IMR-90 (cell line): ENCODE measurements around the gene NFX1. TPM values are rescaled to one million over a fixed set of nuclear protein-coding genes. Genes with fewer than 3 reads are reported as not detected.

ENCODE experiments used
- ATAC-seq: fragments of 200-7000 bp; cut with Tn5 transposase; 2 replicates; pipeline ENCODE4 v1.9.1; 2020; ENCODE audit warnings: low read depth, mild to moderate bottlenecking, moderate library complexity
- BruUV-seq: library from RNA; stranded (reverse); fragments of 400-500 nt; replicated peaks from 2 replicates; lab custom pipeline; 2021; lab: Mats Ljungman, UMichigan
- CTCF ChIA-PET: fragments of 300-600 bp; formaldehyde crosslinking; extraction: SDS; loops from one replicate; lab custom pipeline; 2021; ENCODE audit warnings: antibody characterized with exemption; lab: Yijun Ruan, JAX
- POLR2A ChIA-PET: fragments of 300-600 bp; sonication (Branson Sonifier 250); formaldehyde crosslinking; loops from one replicate; lab custom pipeline; 2022; ENCODE audit warnings: antibody characterized with exemption; ENCODE audit not compliant: unreplicated experiment; lab: Charles Lee
- DNase-seq: peaks from one replicate; pipeline ENCODE4 v3.0.0; 2013
- H2AFZ ChIP-seq: replicated peaks from 2 replicates; pipeline ENCODE3; 2013; ENCODE audit warnings: low read length, mild to moderate bottlenecking; ENCODE audit not compliant: poor library complexity
- H2AK5ac ChIP-seq: 2 replicates; pipeline ENCODE4 v1.6.1; 2013; ENCODE audit warnings: low read depth, low read length, inconsistent platforms
- H2AK9ac ChIP-seq: replicated peaks from 2 replicates; pipeline ENCODE3; 2013; ENCODE audit warnings: mild to moderate bottlenecking, low read depth, low read length, moderate library complexity; ENCODE audit not compliant: poor library complexity
- H2BK120ac ChIP-seq: 2 replicates; pipeline ENCODE4 v1.6.1; 2013; ENCODE audit warnings: low read depth, low read length, inconsistent platforms
- H2BK15ac ChIP-seq: 3 replicates; pipeline ENCODE4 v1.6.1; 2013; ENCODE audit warnings: low read depth, low read length, inconsistent platforms
- H2BK20ac ChIP-seq: 2 replicates; pipeline ENCODE4 v1.6.1; 2013; ENCODE audit warnings: low read depth, mild to moderate bottlenecking, inconsistent platforms, low read length, moderate library complexity
- H2BK5ac ChIP-seq: 2 replicates; pipeline ENCODE4 v1.6.1; 2013; ENCODE audit warnings: mild to moderate bottlenecking, low read depth, low read length, inconsistent platforms; ENCODE audit not compliant: poor library complexity, severe bottlenecking
- H3K14ac ChIP-seq: replicated peaks from 2 replicates; pipeline ENCODE4 v1.6.1; 2013; ENCODE audit warnings: low read depth, low read length, inconsistent platforms
- H3K18ac ChIP-seq: 2 replicates; pipeline ENCODE4 v1.6.1; 2013; ENCODE audit warnings: low read depth, low read length, control low read depth
- H3K23ac ChIP-seq: 2 replicates; pipeline ENCODE4 v1.6.1; 2013; ENCODE audit warnings: low read depth, low read length, inconsistent platforms
- H3K27ac ChIP-seq: 2 replicates; pipeline ENCODE4 v1.5.1; 2013; ENCODE audit warnings: mild to moderate bottlenecking, control low read depth, low read length; ENCODE audit not compliant: insufficient read depth
- H3K27me3 ChIP-seq: 2 replicates; pipeline ENCODE4 v1.6.1; 2013; ENCODE audit warnings: low read length; ENCODE audit not compliant: control insufficient read depth, insufficient read depth
- H3K36me3 ChIP-seq: 2 replicates; pipeline ENCODE4 v1.6.1; 2013; ENCODE audit warnings: low read length, mixed read lengths; ENCODE audit not compliant: control insufficient read depth, insufficient read depth
- H3K4ac ChIP-seq: 2 replicates; pipeline ENCODE4 v1.6.1; 2013; ENCODE audit warnings: low read depth, low read length, inconsistent platforms
- H3K4me1 ChIP-seq: 2 replicates; pipeline ENCODE4 v1.6.1; 2013; ENCODE audit warnings: low read length, mixed read lengths; ENCODE audit not compliant: control insufficient read depth, insufficient read depth
- H3K4me2 ChIP-seq: 2 replicates; pipeline ENCODE4 v1.6.1; 2013; ENCODE audit warnings: low read depth, mild to moderate bottlenecking, control low read depth, low read length, moderate library complexity
- H3K4me3 ChIP-seq: 2 replicates; pipeline ENCODE4 v1.5.1; 2013; ENCODE audit warnings: low read depth, mild to moderate bottlenecking, control low read depth, low read length, moderate library complexity; ENCODE audit not compliant: insufficient read depth
- H3K56ac ChIP-seq: 2 replicates; pipeline ENCODE4 v1.6.1; 2013; ENCODE audit warnings: low read length, inconsistent platforms; ENCODE audit not compliant: insufficient read depth; ENCODE audit errors: extremely low read depth
- H3K79me1 ChIP-seq, 2 experiments: 2 replicates each; pipeline ENCODE4 v1.6.1; 2013; ENCODE audit warnings: low read length in 2 of 2, inconsistent platforms in 1 of 2, low read depth in 1 of 2
- H3K9ac ChIP-seq: 2 replicates; pipeline ENCODE4 v1.6.1; 2013; ENCODE audit warnings: low read depth, low read length, control low read depth
- H3K9me1 ChIP-seq: 2 replicates; pipeline ENCODE4 v1.6.1; 2013; ENCODE audit warnings: low read length, inconsistent platforms; ENCODE audit not compliant: insufficient read depth
- H3K9me3 ChIP-seq: 2 replicates; pipeline ENCODE4 v1.6.1; 2013; ENCODE audit warnings: low read length; ENCODE audit not compliant: control insufficient read depth, insufficient read depth
- H4K20me1 ChIP-seq: 2 replicates; pipeline ENCODE4 v1.6.1; 2013; ENCODE audit warnings: low read length, inconsistent platforms; ENCODE audit not compliant: insufficient read depth
- H4K5ac ChIP-seq: 2 replicates; pipeline ENCODE4 v1.6.1; 2013; ENCODE audit warnings: mild to moderate bottlenecking, low read depth, low read length, control low read depth
- H4K8ac ChIP-seq, 2 experiments: 2 replicates each; pipeline ENCODE4 v1.6.1; 2013; ENCODE audit warnings: low read depth in 2 of 2, low read length in 2 of 2, control low read depth in 1 of 2, inconsistent platforms in 1 of 2
- H4K91ac ChIP-seq: 2 replicates; pipeline ENCODE4 v1.6.1; 2013; ENCODE audit warnings: low read depth, low read length, inconsistent platforms; ENCODE audit not compliant: insufficient read depth
- BHLHE40 ChIP-seq: fragments of 150-350 bp; IDR thresholded peaks from 2 replicates; pipeline ENCODE4 v1.6.1; 2016; ENCODE audit warnings: mild to moderate bottlenecking, low read depth, low read length
- CEBPB ChIP-seq: IDR thresholded peaks from 2 replicates; pipeline ENCODE4 v1.6.1; 2012; ENCODE audit warnings: low read depth, low read length, improper control_type of control experiment
- CHD1 ChIP-seq: IDR thresholded peaks from 2 replicates; pipeline ENCODE4 v1.6.1; 2012; ENCODE audit warnings: low read depth, low read length, improper control_type of control experiment
- FOS ChIP-seq: fragments of 150-350 bp; IDR thresholded peaks from 2 replicates; pipeline ENCODE4 v1.6.1; 2016; ENCODE audit warnings: low read depth, low read length
- MAFK ChIP-seq: IDR thresholded peaks from 2 replicates; pipeline ENCODE4 v1.6.1; 2012; ENCODE audit warnings: low read depth, low read length, improper control_type of control experiment
- NFE2L2 ChIP-seq: fragments of 150-350 bp; IDR thresholded peaks from 2 replicates; pipeline ENCODE4 v1.6.1; 2016; ENCODE audit warnings: low read depth, mild to moderate bottlenecking, low read length
- POLR2A ChIP-seq: IDR thresholded peaks from 2 replicates; pipeline ENCODE4 v1.6.1; 2012; ENCODE audit warnings: mild to moderate bottlenecking, low read depth, low read length
- RAD21 ChIP-seq: IDR thresholded peaks from 2 replicates; pipeline ENCODE4 v1.6.1; 2012; ENCODE audit warnings: low read length, improper control_type of control experiment
- RCOR1 ChIP-seq: IDR thresholded peaks from 2 replicates; pipeline ENCODE4 v1.6.1; 2012; ENCODE audit warnings: mild to moderate bottlenecking, low read length, improper control_type of control experiment; ENCODE audit not compliant: insufficient replicate concordance
- RFX5 ChIP-seq: IDR thresholded peaks from 2 replicates; pipeline ENCODE4 v1.8.0; 2012; ENCODE audit warnings: low read depth, mild to moderate bottlenecking, low read length, moderate library complexity
- WGBS, 2 experiments: methylation state at CpG; one replicate each; pipeline versions ENCODE4 v1.1.5 to v1.1.7; 2013; ENCODE audit warnings: missing lambda C conversion rate in 2 of 2; ENCODE audit not compliant: insufficient read length in 1 of 2; ENCODE audit errors: extremely low coverage in 2 of 2; 5-methylcytosine and 5-hydroxymethylcytosine counted together
- dilution Hi-C: fragments of 300-500 bp; cut with HindIII; formaldehyde crosslinking; loops from one replicate; pipeline ENCODE4 v1.14.3; 2018; ENCODE audit warnings: low sequenced_read_pairs; ENCODE audit not compliant: unreplicated experiment
- in situ Hi-C: fragments of 300-500 bp; cut with MboI; formaldehyde crosslinking; loops from 3 replicates; pipeline ENCODE4 v1.14.3; 2019; ENCODE audit warnings: low sequenced_read_pairs, inconsistent platforms, mixed read lengths
- intact Hi-C: fragments of 100-400 bp; cut with micrococcal nuclease; formaldehyde crosslinking; loops from 2 replicates; pipeline ENCODE4 v1.10.0; 2022
- polyA plus RNA-seq, 3 experiments: library from polyadenylated mRNA; depleted of rRNA; stranded (reverse); fragments of >200 nt; gene quantifications; 2 replicates each; pipeline ENCODE4 v1.2.3, GENCODE V29; 2012; ENCODE audit warnings: low replicate concordance in 1 of 3
- total RNA-seq: library from RNA; depleted of rRNA; stranded (reverse); fragments of >200 nt; gene quantifications from 2 replicates; pipeline ENCODE4 v1.2.3, GENCODE V29; 2012

Gene NFX1
- total and polyA plus RNA-seq, 2 of the 4 experiments (the other 2 are of a cell fraction): 27.0 to 36.0 TPM

- dilution Hi-C loops: no loop called here
- TF ChIP-seq RFX5 (no peak), RAD21 (no peak), RCOR1 (no peak), FOS (no peak), CHD1 (no peak), MAFK (no peak), NFE2L2 (no peak), BHLHE40 (no peak), POLR2A (no peak), CEBPB (no peak)
- no CpG with 5 or more reads among the region's 3 CpGs for WGBS, 2 experiments
- H3K4me3 ChIP-seq: no peak overlapping the region
- H3K14ac ChIP-seq: no peak overlapping the region
- CTCF ChIA-PET: interaction anchor here (0.6 kb wide), 1 partner anchor 14 kb away, joined by 7 read pairs; no protein-coding TSS in a partner anchor
- H4K5ac ChIP-seq: no peak overlapping the region
- H2BK15ac ChIP-seq: no peak overlapping the region
- peaks cover 3% of the 10 kb centered on the region for H3K4me1 ChIP-seq
- no peak overlapping the region for H4K91ac ChIP-seq
- H3K9me3 ChIP-seq: no peaks in the 10 kb centered on the region
- peaks cover 12% of the 10 kb centered on the region for H3K36me3 ChIP-seq
- H2BK120ac ChIP-seq: no peak overlapping the region
- no peaks in the 10 kb centered on the region for H3K27me3 ChIP-seq
- H3K79me1 ChIP-seq: no peaks in the 10 kb centered on the region
- H3K9me1 ChIP-seq: peaks cover 12% of the 10 kb centered on the region; the same call in 1 of the 2 replicates
- POLR2A ChIA-PET: no interaction called here
- no peak overlapping the region for H3K4me2 ChIP-seq
- intact Hi-C loops: no loop called here
- ATAC-seq (no peak), DNase-seq (no peak)
- no TSS peak for BruUV-seq
- H2AK5ac ChIP-seq: no peak overlapping the region
- no peak overlapping the region for H3K56ac ChIP-seq
- H4K8ac ChIP-seq: no peak overlapping the region
- H2BK5ac ChIP-seq: no peak overlapping the region
- no peak overlapping the region for H2AK9ac ChIP-seq
- H2AFZ ChIP-seq: no peak overlapping the region
- H3K23ac ChIP-seq: no peak overlapping the region
- no peak overlapping the region for H2BK20ac ChIP-seq
- no peaks in the 10 kb centered on the region for H4K20me1 ChIP-seq
- no peak overlapping the region for H3K27ac ChIP-seq
- H3K18ac ChIP-seq: no peak overlapping the region
- no peak overlapping the region for H3K9ac ChIP-seq
- in situ Hi-C loops: no loop called here
- H3K4ac ChIP-seq: no peak overlapping the region
Measured at GRCh38 chr9:33248606-33249005, 41.7 kb upstream of the NFX1 start.
